ENCODE data around the gene VIP.

- no peak for TF ChIP-seq EZH2 (IDR thresholded peaks at IDR 0.05; ENCODE audit: low read depth, low read length, severe bottlenecking)
- peak in 1 of 3 experiments; percentile 15; a peak in 1 of 4 replicates for TF ChIP-seq CTCF (IDR thresholded peaks at IDR 0.05; ENCODE audit: control extremely low read depth in 1 of 3, insufficient read depth in 1 of 3, low read depth in 1 of 3, low read length in 3 of 3)
- no peak for TF ChIP-seq EGR1 (IDR thresholded peaks at IDR 0.05; ENCODE audit: borderline replicate concordance, low read depth, low read length)
- TF ChIP-seq CHD1 (IDR thresholded peaks at IDR 0.05; ENCODE audit: low read depth, low read length), result no peak
Measured at GRCh38 chr6:152716322-152716721, 34.3 kb upstream of the VIP start.
